NCI-H345 (cell line): Measurements from ENCODE around the gene ZNF19.
"Not testable (repeated sequence)": the region's sequence is repeated elsewhere in the genome, so short reads cannot be mapped to it uniquely, and the experiment has no call there.

Source experiments
- DNase-seq: peaks from one replicate; lab custom pipeline; 2025; lab: John Stamatoyannopoulos, UW

Gene ZNF19

DNA sequence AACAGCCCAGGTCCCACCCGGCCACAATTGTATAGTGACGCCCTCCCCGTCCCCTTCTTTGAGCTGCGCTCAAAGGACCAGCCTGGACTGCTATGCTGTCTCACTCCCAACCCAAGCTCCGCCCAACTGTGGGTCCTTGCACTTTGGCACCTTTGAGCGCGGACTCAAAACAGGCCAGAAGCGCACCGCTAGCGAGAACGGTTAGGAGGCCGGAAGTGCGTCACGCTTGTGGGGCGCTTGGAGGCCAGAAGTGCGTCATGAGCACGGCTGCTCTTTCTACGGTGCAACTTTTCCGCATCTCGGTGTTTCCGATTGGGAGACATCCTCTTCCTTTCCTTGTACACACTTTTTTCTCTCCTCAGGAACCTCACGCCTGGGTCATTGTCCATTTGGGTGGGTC lies at the start of gene ZNF19:
Gene ZNF19, minus strand, starts transcription at position 203 of the 400 bp plus-strand sequence. CDS start 7,210 bp downstream, outside the sequence.
- DNase-seq: no peak

- DNase-seq: peak; percentile 16
These were observed 48.5 kb upstream of the ZNF19 start for GRCh38 chr16:71537643-71538042.

DNA sequence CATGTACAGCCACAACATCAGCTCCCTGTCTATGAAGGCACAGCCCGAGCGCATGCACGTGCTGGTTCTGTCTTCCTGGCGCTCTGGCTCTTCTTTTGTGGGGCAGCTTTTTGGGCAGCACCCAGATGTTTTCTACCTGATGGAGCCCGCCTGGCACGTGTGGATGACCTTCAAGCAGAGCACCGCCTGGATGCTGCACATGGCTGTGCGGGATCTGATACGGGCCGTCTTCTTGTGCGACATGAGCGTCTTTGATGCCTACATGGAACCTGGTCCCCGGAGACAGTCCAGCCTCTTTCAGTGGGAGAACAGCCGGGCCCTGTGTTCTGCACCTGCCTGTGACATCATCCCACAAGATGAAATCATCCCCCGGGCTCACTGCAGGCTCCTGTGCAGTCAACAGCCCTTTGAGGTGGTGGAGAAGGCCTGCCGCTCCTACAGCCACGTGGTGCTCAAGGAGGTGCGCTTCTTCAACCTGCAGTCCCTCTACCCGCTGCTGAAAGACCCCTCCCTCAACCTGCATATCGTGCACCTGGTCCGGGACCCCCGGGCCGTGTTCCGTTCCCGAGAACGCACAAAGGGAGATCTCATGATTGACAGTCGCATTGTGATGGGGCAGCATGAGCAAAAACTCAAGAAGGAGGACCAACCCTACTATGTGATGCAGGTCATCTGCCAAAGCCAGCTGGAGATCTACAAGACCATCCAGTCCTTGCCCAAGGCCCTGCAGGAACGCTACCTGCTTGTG lies 47.8 kb upstream of the ZNF19 start:
- no peak for DNase-seq

DNA sequence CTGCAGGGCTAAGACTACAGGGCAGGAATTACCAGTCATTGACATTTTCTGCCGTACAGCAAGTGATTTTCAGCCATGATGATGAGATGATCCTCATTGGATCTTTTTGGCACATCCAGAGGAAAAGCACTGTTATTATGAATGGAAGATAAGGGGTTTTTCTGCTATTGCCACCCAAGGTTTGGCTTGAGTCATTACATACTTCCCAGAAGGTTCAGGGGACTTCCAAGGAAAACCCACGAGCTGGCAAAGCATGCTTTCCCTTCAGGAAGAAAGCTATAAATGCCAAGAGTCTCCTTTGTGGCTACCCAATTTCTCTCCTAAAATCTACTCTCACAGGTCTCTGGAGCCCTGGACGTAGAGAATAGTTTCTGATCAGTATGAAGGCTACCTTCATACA lies 43.2 kb upstream of the ZNF19 start:
- no peak for DNase-seq

- no peak for DNase-seq
These were observed 39.7 kb upstream of the ZNF19 start for GRCh38 chr16:71528863-71529262.

GRCh38 chr16:71528257-71528656 lies 39.1 kb upstream of the ZNF19 start:
- no peak for DNase-seq

DNA sequence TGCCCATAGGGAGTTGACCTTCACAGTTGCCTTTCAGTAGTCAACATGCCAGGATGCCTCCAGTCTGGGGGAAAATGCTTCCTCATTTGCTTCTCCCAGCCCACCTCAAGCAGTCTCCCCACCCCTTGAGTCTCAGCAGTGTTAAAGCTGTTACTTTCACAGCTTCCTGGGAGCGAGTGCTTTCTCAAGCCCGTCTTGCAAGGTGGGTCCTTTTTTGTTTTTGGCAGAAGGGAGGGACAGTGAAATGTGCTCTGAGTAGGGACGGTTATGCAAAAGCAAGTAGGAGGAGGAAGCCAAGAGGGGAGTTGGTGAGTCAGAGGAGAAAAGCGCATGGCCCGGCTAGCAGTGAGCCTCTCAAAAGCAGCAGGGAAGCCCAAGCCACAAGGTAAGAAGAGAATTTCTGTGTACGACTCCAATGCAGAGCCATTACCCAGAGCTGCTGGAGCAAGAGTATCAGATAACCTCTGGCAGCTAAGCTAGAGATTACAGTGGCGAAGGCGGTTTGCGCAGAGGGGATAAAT lies 37.0 kb upstream of the ZNF19 start, which contains the start of gene CHST4:
Gene CHST4, plus strand, starts transcription at position 316 of the 521 bp plus-strand sequence. CDS start 10,252 bp downstream, outside the sequence.
- no peak for DNase-seq

DNA sequence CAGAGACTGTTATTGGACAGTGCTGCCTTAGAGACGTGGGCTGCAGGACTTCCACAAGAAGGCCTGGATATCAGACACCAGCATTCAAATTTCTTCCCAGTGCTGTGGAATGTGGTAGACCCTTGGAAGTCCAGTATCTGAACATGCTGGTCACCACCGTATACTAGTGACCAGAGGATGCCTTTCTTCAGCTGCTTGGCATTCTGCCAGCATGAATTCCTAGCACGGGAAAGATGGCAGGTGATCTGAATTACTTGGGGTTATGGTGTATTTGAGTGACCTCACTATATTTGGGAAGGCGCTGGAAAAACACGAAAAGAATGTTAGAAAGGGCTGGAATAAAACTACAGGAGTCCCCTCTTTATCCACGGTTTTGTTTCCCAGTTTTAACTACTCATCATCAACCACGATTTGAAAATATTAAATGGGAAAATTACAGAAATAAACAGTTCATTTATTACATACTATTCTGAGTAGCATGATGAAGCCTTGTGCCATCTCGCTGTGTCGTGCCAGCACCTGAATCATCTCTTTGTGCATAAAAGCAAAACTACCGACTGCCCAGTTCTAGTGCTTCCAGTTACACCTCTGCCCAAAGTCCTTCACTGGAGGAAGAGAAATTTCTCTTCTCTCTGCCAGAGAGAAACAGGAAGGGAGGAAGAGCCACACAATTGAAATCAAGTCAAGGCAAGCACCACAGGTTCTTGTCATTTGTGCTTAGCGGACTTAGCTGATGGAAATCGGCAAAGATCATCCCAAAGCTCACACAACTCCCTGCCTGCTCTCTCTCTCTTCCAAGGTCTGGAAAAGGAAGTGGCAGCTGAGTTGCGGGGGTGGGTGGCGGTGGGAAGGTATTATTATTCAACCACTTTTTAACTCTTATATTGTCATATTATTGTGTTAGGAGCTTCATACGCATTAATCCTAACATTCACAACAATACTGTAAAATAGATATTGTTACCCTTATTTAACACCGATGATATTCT lies 35.7 kb upstream of the ZNF19 start:
- DNase-seq: no peak

DNA sequence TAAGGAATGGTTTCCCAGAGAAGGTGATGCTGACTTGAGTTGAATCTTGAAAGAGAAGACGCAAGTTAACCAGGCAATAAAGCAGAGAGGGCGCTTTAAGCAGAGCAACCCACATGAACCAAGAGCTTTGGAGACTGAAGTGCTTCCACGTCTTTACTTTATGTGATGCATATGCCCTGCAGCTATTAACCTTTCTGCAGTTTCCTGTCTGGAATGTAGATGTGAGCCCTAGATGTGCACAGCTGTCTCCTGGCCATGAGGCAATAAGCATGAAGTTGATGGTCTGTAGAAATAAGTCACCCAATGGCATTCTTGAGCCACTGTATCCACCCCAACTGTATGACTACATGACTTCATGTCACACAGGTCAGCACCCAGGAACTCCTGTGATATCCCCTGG lies 31.4 kb upstream of the ZNF19 start:
- DNase-seq: no peak

GRCh38 chr16:71515026-71515425 lies 25.9 kb upstream of the ZNF19 start:
- no peak for DNase-seq

DNA sequence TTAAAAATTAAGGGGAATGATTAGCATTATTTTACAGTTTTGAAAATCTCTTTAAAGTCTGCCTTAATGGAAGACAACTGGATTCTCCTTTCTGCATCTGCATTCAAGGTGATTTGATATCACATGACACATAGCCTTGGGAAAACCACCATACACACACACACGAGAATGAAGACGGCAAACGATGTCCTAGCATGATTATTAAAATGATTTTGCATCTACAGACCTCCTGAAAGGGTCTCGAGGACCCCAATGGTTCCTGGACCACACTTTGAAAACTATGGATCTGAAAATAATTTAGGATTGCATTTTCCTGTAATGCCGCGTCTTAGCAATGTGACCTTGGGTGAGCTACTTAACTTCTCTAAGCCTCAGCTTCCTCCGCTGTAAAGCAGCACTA lies 25.4 kb upstream of the ZNF19 start:
- DNase-seq: no peak

DNA sequence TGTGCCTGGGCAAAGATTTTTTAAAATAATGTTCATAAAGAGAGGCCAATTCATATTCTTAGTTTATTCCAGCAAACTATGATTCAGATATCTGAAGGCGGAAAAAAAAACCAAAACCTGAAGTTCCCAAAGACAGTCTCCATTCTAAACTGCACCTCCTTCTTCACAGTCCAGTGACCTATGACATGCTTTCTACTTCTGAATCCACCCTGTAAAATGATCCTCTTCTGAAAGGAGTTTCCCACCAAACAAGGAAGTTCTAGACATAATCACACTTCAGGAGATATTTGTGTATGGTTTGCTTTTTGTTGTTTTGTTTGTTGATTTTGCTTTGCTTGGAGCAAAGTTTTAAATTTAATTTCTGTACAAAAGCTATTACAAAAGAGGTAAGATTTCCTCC lies 24.2 kb upstream of the ZNF19 start:
- DNase-seq: no peak

DNA sequence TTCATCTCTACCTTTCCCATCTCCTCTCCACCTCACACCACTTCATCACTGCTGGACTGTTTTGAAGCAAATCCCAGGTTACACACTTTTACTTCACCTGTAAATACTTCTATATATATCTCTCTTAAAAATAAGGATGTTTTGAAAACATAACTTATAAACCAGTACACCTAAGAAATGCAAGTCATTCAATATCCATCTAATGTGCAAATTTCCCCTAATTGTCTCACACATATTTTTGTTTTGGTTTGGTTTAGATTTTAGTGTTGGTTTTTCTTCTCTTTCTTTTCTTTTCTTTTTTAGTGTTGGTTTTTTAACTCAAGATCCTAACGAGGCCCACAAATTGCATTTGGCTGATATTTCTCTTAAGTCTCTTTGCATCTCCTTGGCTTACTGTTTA lies 17.9 kb upstream of the ZNF19 start:
- no peak for DNase-seq

- DNase-seq: no peak
These were observed 15.8 kb upstream of the ZNF19 start for GRCh38 chr16:71504901-71505300.

- not testable (repeated sequence) for DNase-seq
These were observed 14.9 kb upstream of the ZNF19 start for GRCh38 chr16:71504051-71504450.

DNA sequence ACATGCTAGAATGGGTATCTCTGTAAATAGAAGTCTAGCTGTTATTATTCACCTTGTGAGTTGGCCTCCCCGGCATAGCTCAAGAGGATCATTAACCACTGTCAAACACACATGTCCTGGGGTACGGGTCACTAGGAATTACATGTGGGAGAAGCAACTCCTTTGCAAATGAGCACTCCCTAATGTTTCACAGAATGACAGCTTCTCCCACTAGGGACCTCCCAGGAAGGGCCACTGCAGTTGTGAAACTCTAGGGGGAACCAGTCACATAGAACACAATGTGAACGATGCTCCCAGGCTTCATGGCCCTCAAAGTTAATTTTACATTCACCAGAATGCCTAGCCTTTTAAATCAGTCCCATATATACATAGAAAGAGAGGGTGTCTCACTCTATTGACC lies 12.4 kb upstream of the ZNF19 start:
- no peak for DNase-seq

DNA sequence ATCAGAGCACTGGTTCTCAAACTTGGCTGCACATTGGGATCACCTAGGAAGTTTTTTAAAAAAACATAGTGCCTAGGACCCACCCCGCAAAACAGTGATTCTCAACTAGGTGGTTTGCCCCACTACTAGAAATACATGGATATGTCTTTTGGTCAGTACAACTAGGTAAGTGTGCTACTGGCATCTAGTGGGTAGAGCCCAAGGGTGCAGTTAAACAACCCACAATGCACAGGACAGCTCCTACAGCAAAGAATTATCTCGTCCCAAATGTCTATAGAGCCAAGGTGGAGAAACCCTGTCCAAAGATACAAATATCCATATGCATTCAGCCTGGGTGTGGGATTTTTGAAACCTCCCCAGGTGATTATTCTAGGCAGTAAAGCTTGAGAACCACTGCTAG lies 11.8 kb upstream of the ZNF19 start:
- DNase-seq: no peak

- DNase-seq: peak; percentile 47
These were observed 10.7 kb upstream of the ZNF19 start for GRCh38 chr16:71499775-71500364.

- no peak for DNase-seq
These were observed 8.9 kb upstream of the ZNF19 start for GRCh38 chr16:71498031-71498430.

DNA sequence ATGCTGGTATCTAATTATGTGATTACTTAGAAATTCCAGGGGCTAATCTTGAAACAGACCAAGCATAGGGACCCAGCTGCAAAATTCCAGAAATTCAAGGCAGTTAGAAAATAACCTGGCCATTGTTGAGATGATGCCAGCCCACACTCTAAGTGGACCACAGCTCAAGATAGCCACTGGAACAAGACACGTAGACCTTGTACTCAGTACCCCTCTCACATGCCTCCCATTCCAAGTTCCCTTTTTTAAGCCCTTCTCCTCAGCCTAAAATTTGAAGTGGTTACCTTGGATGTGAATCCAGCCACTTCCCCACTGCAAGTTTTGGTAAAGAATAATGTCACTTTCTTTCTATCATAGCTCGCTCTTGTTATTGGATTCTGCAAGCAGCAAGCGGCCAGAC lies 4.1 kb upstream of the ZNF19 start:
- DNase-seq: no peak

DNA sequence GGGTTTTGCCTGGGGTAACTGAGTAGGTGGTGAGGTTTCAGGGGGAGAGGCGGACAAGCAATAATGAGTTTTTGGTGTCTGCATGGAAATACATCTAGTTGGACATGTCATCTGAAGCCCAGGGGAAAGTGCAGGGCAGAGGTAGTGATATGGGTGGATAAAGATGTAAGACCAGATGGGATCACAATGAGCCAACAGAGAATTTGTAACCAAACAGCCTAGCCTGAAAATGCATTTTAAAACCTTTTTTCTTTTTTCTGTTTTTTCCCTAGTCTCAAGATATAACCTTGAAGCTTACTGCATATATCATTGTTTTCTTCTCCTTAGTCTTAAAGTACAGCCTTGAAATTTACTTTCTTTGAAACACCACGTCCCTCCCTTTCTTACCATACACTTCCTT lies 3.7 kb upstream of the ZNF19 start:
- no peak for DNase-seq

DNA sequence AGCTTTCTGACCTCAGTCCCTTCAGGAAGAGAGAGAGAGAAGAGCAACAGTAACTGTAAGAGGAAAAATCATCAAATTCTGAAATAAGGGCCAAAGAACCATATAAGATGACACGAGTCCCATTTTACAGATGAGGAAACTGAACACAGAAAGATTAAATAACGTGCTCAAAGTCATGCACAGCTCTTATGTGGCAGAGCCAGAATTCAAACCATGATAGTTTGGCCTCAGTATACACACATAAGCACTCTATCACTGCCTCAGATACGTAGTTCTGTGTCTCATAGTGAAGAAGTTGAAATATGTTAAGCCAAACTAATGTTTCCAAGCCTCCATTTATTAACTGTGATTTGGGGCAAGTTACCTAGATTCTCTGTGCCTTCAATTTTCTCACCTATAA lies 1.9 kb upstream of the ZNF19 start:
- no peak for DNase-seq
